Activated CD8-positive, alpha-beta T cell treated with anti-CD3 and anti-CD28 coated beads for 36 hours (primary cell): ENCODE measurements around the gene SMIM14. TPM values are rescaled to one million over a fixed set of nuclear protein-coding genes. Genes with fewer than 3 reads are reported as not detected.
A peak's percentile ranks its signal among the peaks of the same experiment; 100 is the strongest.

Experiments
- ATAC-seq: fragments of 200-7000 bp; cut with Tn5 transposase; one replicate; pipeline ENCODE4 v1.10.0; 2021; ENCODE audit warnings: mild to moderate bottlenecking, moderate library complexity
- CTCF ChIA-PET: fragments of 350-600 bp; sonication (Branson Sonifier 250); formaldehyde crosslinking; loops from one replicate; lab custom pipeline; 2021; ENCODE audit warnings: antibody characterized with exemption; lab: Charles Lee
- POLR2A ChIA-PET: fragments of 350-600 bp; sonication (Branson Sonifier 250); formaldehyde crosslinking; loops from one replicate; lab custom pipeline; 2021; ENCODE audit warnings: antibody characterized with exemption; lab: Charles Lee
- DNase-seq: peaks from one replicate; pipeline ENCODE4 v3.0.0-alpha.2; 2020
- H3K27ac Mint-ChIP-seq: one replicate; pipeline ENCODE4 v1.8.0; 2021; ENCODE audit warnings: mild to moderate bottlenecking, mixed read lengths
- H3K27me3 Mint-ChIP-seq: one replicate; pipeline ENCODE4 v1.8.0; 2021; ENCODE audit warnings: mixed read lengths
- H3K36me3 Mint-ChIP-seq: one replicate; pipeline ENCODE4 v1.8.0; 2021; ENCODE audit warnings: low read depth, mixed read lengths
- H3K4me1 Mint-ChIP-seq: one replicate; pipeline ENCODE4 v1.8.0; 2021; ENCODE audit warnings: low read depth, mixed read lengths
- H3K4me3 Mint-ChIP-seq: one replicate; pipeline ENCODE4 v1.8.0; 2021; ENCODE audit warnings: mild to moderate bottlenecking, moderate library complexity, mixed read lengths
- H3K9me3 Mint-ChIP-seq: one replicate; pipeline ENCODE4 v1.8.0; 2021; ENCODE audit warnings: mixed read lengths
- intact Hi-C: fragments of 100-400 bp; cut with micrococcal nuclease; formaldehyde crosslinking; loops from one replicate; pipeline ENCODE4 v1.10.0; 2022
- total RNA-seq, 2 experiments: library from RNA; stranded (reverse); gene quantifications; one replicate each; pipeline ENCODE4 v1.2.3, GENCODE V29; 2021
- TF ChIP-seq, protein P1 (sequence below): fragments of 200-600 bp; IDR thresholded peaks from one replicate; pipeline ENCODE4 v1.8.0; 2022; ENCODE audit warnings: antibody characterized with exemption, mild to moderate bottlenecking

Gene SMIM14
- total RNA-seq, 2 experiments from 2014 or later: 0.87 to 2.0 TPM

DNA sequence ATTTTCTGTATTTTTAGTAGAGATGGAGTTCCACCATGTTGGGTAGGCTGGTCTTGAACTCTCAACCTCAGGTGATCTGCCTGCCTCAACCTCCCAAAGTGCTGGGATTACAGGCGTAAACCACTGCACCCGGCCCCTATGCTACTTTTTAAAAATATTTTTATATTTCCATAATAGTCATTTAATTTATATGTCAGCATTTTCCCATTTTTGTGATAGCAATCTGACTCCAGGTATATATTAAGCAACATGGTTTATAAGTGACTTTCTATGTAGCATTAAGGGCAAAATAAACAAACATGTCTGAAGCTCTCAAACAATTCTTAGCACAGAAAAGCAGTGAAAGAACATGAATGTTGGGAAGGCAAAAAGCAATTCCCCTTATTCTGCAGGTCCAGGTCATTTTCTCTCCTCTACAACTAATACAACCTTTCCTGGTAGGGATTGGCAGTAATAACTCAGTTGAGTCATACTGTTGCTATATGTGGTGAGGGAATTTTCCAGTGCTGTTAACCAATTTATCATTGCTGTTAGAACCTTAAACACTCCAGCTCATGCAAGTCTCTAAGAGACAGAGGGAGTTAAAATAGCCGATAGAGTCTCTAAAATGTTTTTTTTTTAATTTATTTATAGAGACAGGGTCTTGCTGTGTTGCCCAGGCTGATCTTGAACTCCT is 24.0 kb downstream of the SMIM14 start:
- intact Hi-C loops: no loop called here
- H3K36me3 Mint-ChIP-seq: no peaks in the 10 kb centered on the region
- ChIA-PET POLR2A (interaction anchor here (0.7 kb wide), 1 partner anchor 407 kb away, joined by 3 read pairs; no protein-coding TSS in a partner anchor), CTCF (no interaction called here)
- no peak overlapping the region for H3K4me3 Mint-ChIP-seq
- H3K4me1 Mint-ChIP-seq: peaks cover 5% of the 10 kb centered on the region
- no peaks in the 10 kb centered on the region for H3K9me3 Mint-ChIP-seq
- TF ChIP-seq, protein P1, sequence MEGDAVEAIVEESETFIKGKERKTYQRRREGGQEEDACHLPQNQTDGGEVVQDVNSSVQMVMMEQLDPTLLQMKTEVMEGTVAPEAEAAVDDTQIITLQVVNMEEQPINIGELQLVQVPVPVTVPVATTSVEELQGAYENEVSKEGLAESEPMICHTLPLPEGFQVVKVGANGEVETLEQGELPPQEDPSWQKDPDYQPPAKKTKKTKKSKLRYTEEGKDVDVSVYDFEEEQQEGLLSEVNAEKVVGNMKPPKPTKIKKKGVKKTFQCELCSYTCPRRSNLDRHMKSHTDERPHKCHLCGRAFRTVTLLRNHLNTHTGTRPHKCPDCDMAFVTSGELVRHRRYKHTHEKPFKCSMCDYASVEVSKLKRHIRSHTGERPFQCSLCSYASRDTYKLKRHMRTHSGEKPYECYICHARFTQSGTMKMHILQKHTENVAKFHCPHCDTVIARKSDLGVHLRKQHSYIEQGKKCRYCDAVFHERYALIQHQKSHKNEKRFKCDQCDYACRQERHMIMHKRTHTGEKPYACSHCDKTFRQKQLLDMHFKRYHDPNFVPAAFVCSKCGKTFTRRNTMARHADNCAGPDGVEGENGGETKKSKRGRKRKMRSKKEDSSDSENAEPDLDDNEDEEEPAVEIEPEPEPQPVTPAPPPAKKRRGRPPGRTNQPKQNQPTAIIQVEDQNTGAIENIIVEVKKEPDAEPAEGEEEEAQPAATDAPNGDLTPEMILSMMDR: no peak
- ATAC-seq (no peak), DNase-seq (no peak)
- no peaks in the 10 kb centered on the region for H3K27me3 Mint-ChIP-seq
- no peak overlapping the region for H3K27ac Mint-ChIP-seq

DNA sequence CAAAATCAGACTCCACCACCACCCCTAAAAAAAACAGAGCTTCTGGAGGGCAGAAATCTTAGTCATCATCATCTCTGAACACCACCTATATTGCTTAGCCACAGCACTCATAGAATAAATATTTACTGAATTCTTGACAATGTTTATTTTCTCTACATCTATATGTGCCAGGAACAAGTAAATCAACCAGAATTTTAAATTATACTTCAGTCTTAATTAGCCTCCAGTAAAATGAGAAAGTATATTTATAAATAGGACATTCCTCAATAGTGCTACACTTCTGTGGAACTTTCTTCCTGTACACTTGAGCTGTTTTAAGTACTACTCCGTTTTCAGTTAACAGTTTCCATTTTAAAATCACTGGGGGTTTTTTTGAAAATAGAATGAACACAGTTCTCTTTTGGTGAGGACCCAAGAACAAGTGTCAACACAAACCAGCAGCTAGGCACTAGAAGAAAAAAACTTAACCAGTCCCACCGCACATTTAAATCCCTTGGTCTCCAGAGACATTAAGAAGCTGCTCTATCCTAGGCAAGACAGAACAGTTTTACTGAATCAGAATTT is 25.5 kb downstream of the SMIM14 start:
- TF ChIP-seq, protein P1: no peak
- H3K27ac Mint-ChIP-seq: no peak overlapping the region
- POLR2A ChIA-PET: no interaction called here
- CTCF ChIA-PET: no interaction called here
- no peak overlapping the region for H3K4me3 Mint-ChIP-seq
- intact Hi-C loops: no loop called here
- no peaks in the 10 kb centered on the region for H3K27me3 Mint-ChIP-seq
- no peaks in the 10 kb centered on the region for H3K36me3 Mint-ChIP-seq
- peaks cover 11% of the 10 kb centered on the region for H3K4me1 Mint-ChIP-seq
- ATAC-seq: no peak
- DNase-seq: no peak
- no peaks in the 10 kb centered on the region for H3K9me3 Mint-ChIP-seq

DNA sequence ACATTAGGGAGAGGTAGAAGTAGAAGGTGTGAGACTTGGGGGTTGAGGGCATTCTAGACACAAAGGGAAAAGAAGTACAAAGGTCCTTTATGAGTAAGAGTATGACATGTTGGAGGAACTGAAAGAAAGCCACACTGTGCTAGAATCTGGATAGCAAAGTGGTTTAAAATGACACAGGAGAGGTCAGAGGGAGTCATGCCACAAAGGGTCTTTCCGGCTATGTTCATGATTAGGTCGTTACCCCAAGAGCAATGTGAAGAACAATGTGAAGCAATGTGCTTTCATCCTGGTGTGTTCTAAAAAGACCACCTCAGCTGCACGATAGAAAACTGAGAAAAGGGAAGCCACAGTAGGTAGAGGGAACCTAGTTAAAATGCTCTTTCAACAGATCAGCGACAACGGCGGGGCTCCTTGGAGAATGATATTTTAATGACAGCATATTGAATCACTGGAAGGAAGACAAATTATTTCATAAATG is 29.2 kb downstream of the SMIM14 start:
- peaks cover 5% of the 10 kb centered on the region for H3K36me3 Mint-ChIP-seq
- TF ChIP-seq, protein P1: no peak
- H3K9me3 Mint-ChIP-seq: peaks cover 6% of the 10 kb centered on the region
- CTCF ChIA-PET: no interaction called here
- no peaks in the 10 kb centered on the region for H3K27me3 Mint-ChIP-seq
- intact Hi-C loops: no loop called here
- peak; percentile 27 for DNase-seq
- H3K27ac Mint-ChIP-seq: no peak overlapping the region
- ATAC-seq: peak; percentile 89
- POLR2A ChIA-PET: no interaction called here
- H3K4me1 Mint-ChIP-seq: peaks cover 11% of the 10 kb centered on the region
- H3K4me3 Mint-ChIP-seq: no peak overlapping the region

DNA sequence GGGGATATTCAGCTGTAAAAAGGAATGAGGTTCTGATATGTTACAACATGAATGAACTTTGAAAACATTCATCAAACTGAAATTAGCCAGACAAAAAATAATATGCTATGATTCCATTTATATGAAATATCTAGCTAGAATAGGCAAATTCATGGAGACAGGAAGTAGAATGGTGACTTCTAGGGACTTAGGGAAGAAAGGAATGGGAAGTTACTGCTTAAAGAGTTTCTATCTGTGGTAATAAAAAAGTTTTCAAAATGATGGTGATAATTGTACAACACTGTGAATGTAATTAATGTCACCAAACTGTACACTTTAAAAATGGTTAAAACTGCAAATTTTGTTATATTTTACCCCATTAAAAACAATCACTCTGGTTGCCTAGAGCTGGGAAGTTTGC is 30.2 kb downstream of the SMIM14 start:
- DNase-seq: no peak
- Mint-ChIP-seq H3K27ac (no peak overlapping the region), H3K4me3 (no peak overlapping the region), H3K4me1 (peaks cover 11% of the 10 kb centered on the region), H3K36me3 (peaks cover 5% of the 10 kb centered on the region), H3K27me3 (no peaks in the 10 kb centered on the region), H3K9me3 (peaks cover 6% of the 10 kb centered on the region)
- POLR2A ChIA-PET: no interaction called here
- intact Hi-C loops: no loop called here
- TF ChIP-seq, protein P1: no peak
- no peak for ATAC-seq
- CTCF ChIA-PET: no interaction called here

DNA sequence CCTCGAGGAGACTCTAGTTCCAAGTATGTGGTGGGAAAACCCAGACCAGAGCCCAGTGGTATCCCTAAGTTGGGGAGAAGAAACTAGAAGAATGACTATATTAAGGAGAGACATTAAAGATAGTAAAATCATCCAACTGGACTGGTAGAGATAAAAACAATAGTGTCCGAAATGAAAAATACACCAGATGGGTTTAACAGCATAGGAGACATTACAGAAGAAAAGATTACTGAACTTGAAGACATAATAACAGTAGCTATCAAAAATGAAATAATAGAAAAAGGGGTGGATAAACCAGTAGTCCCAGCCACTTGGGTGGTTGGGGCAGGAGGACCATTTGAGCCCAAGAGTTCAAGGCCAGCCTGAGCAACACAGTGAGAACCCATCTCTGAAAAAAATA is 31.9 kb downstream of the SMIM14 start:
- no peak for ATAC-seq
- CTCF ChIA-PET: no interaction called here
- Mint-ChIP-seq H3K4me1 (peaks cover 7% of the 10 kb centered on the region), H3K4me3 (no peak overlapping the region), H3K27ac (no peak overlapping the region), H3K27me3 (no peaks in the 10 kb centered on the region), H3K36me3 (peaks cover 7% of the 10 kb centered on the region), H3K9me3 (peaks cover 6% of the 10 kb centered on the region)
- no peak for DNase-seq
- intact Hi-C loops: no loop called here
- TF ChIP-seq, protein P1: no peak
- POLR2A ChIA-PET: no interaction called here
